GM10266 (cell line): Measurements from ENCODE around the gene TGFBR3.

Experiments
- DNase-seq: peaks from one replicate; pipeline ENCODE4 v3.0.0; 2012; ENCODE audit errors: extremely low spot score
- CTCF ChIP-seq: IDR thresholded peaks from 2 replicates; pipeline ENCODE4 v1.5.1; 2012; ENCODE audit warnings: mild to moderate bottlenecking, low read depth; ENCODE audit not compliant: control insufficient read depth, insufficient read depth; ENCODE audit errors: missing control alignments

Gene TGFBR3

GRCh38 chr1:91747666-91748065 is 138.3 kb downstream of the TGFBR3 start:
- DNase-seq, result no peak
- no peak for TF ChIP-seq CTCF

DNA sequence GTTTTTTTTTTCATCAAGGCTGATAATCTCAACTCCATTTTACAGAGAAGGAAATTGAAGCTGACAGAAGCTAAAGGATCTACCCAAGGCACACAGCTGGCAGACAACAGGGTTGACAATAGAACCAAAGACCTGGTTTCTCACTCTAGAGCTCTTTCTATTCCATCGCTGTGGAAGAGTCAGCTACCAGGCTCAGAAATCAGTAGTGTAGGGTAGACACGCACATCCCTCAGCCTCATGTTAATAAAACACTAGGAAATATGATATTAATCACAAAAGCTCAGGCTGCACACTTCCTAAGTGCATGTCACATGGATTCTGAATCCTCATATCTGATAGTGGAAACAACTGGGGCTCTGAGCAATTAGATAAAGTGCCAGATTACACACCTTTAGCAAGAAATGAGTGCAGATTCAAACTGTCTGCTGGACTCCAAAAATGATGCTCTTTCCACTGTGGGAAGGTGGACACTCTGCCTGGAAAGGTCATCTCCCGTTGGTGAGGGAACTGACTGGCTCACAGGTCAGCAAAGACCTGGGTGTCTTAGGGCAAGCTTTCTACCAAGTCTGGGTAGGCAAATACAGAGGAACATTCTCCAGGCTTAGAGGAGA is 139.1 kb downstream of the TGFBR3 start:
- TF ChIP-seq CTCF, result no peak
- no peak for DNase-seq

- no peak for DNase-seq
- no peak for TF ChIP-seq CTCF
Measured at GRCh38 chr1:91745640-91746373, 140.1 kb downstream of the TGFBR3 start.

- no peak for DNase-seq
- no peak for TF ChIP-seq CTCF
Measured at GRCh38 chr1:91744953-91745639, 140.9 kb downstream of the TGFBR3 start.

- no peak for DNase-seq
- no peak for TF ChIP-seq CTCF
Measured at GRCh38 chr1:91742848-91743292, 143.1 kb downstream of the TGFBR3 start.

DNA sequence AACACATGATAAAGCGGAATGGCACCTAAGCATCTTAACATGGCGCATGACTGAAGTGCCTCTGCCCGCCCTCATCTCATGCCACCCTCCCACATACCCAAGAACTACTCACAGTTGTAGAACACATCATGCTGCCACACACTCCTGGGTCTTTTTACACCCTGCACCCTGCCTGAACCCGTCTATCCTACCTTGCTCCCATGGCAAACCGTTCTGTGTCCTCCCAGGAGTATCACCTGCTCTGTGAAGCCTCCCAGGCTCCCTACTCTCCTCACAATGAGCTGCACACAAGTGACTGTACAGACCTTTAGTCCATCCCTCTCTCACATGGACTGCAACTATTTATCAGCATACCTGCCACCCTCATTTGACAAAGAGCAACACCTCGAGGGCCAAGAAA is 144.0 kb downstream of the TGFBR3 start:
- no peak for DNase-seq
- no peak for TF ChIP-seq CTCF

DNA sequence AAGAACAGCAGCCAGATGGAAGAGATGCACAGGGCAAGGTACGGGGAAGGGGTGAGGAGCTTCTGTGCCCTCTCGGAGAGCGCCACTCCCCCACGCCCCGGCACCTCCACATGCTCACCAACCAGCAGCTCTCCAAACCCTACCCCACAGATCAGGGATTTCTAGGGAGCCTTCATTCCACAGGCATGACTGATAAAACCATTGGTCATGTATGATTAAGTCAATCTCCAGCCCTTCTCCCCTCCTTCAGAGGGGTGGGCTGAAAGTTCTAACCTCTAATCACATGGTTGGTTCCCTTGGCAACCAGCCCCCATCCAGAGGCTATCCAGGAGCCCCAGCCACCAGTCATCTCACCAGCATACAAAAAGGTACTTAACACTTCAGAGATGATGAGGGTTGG is 144.7 kb downstream of the TGFBR3 start:
- no peak for DNase-seq
- TF ChIP-seq CTCF, result no peak
